Vagina (tissue), 2 donors: ENCODE data around the gene PSMC1.

Source experiments
- CTCF ChIP-seq, 3 experiments: fragments of 450-650 bp in 2 of 3; fragments of 200-600 bp in 1 of 3; sonication (generic) in 1 of 3; IDR thresholded peaks; one replicate each; pipeline ENCODE4 v1.5.1; 2017 to 2019; ENCODE audit warnings: antibody characterized with exemption in 3 of 3, mild to moderate bottlenecking in 2 of 3, moderate library complexity in 2 of 3
- POLR2A ChIP-seq, 2 donors: fragments of 450-650 bp; IDR thresholded peaks; one replicate each; pipeline ENCODE4 v1.6.1; 2017; ENCODE audit warnings: antibody characterized with exemption in 2 of 2, mild to moderate bottlenecking in 2 of 2, moderate library complexity in 2 of 2
- POLR2AphosphoS5 ChIP-seq, 2 donors: sonication (generic); formaldehyde crosslinking; IDR thresholded peaks; one replicate each; pipeline ENCODE4 v1.9.0; 2017; ENCODE audit warnings: antibody characterized with exemption in 2 of 2, mild to moderate bottlenecking in 2 of 2, low read depth in 1 of 2; ENCODE audit not compliant: insufficient read depth in 1 of 2

- no peak for TF ChIP-seq CTCF (IDR thresholded peaks at IDR 0.05)
- TF ChIP-seq POLR2AphosphoS5 (IDR thresholded peaks at IDR 0.05; ENCODE audit: insufficient read depth in 1 of 2, low read depth in 1 of 2): no peak
- no peak for TF ChIP-seq POLR2A (IDR thresholded peaks at IDR 0.05)
These were observed 44.8 kb downstream of the PSMC1 start for GRCh38 chr14:90301122-90301521.
